Ectodermal cell (in vitro differentiated cells): Measurements from ENCODE around the gene KIAA1143. TPM values are rescaled to one million over a fixed set of nuclear protein-coding genes. Genes with fewer than 3 reads are reported as not detected.

ENCODE experiments used
- H3K27ac ChIP-seq: 2 replicates; pipeline ENCODE4 v1.7.0; 2013; ENCODE audit warnings: mild to moderate bottlenecking, low read depth, low read length; ENCODE audit not compliant: insufficient read depth, poor library complexity, severe bottlenecking
- H3K27me3 ChIP-seq: 2 replicates; pipeline ENCODE4 v1.7.0; 2013; ENCODE audit warnings: mild to moderate bottlenecking, low read length; ENCODE audit not compliant: insufficient read depth, control insufficient read depth, poor library complexity, severe bottlenecking
- H3K36me3 ChIP-seq: one replicate; pipeline ENCODE4 v1.7.0; 2013; ENCODE audit warnings: low read length; ENCODE audit not compliant: control insufficient read depth, insufficient read depth
- H3K4me1 ChIP-seq: one replicate; pipeline ENCODE4 v1.7.0; 2013; ENCODE audit warnings: low read length; ENCODE audit not compliant: control insufficient read depth, insufficient read depth
- H3K4me3 ChIP-seq: 2 replicates; pipeline ENCODE4 v1.7.0; 2013; ENCODE audit warnings: low read depth, low read length, control low read depth; ENCODE audit not compliant: insufficient read depth
- H3K9me3 ChIP-seq: 2 replicates; pipeline ENCODE4 v1.7.0; 2013; ENCODE audit warnings: mild to moderate bottlenecking, low read length, moderate library complexity; ENCODE audit not compliant: control insufficient read depth
- WGBS, 2 experiments: methylation state at CpG; one replicate each; pipeline ENCODE4 v1.1.7; 2013; ENCODE audit warnings: missing lambda C conversion rate in 2 of 2; 5-methylcytosine and 5-hydroxymethylcytosine counted together
- polyA plus RNA-seq, 4 experiments: library from polyadenylated mRNA; stranded (reverse); fragments of 50-300 nt; gene quantifications; one replicate each; pipeline ENCODE4 v1.2.3, GENCODE V29; 2013

The KIAA1143 gene
- 37.7 TPM for polyA plus RNA-seq (2013, experiment 1 of 4)
- 42.7 TPM for polyA plus RNA-seq (2013, experiment 2 of 4)
- polyA plus RNA-seq (2013, experiment 3 of 4): 32.2 TPM
- polyA plus RNA-seq (2013, experiment 4 of 4): 34.2 TPM

- WGBS, 2 experiments: 1% methylated on average over 64 of the region's 64 CpGs
- no peaks in the 10 kb centered on the region for H3K4me1 ChIP-seq
- peak within 1 kb of the TSS; percentile 91 for H3K27ac ChIP-seq
Measured at GRCh38 chr3:44761424-44762169, at the start of gene KIAA1143, which contains the start of gene KIF15. Gene KIAA1143, minus strand, starts transcription at chr3:44761619. Its CDS starts 17 bp downstream, at chr3:44761602. Gene KIF15, plus strand, starts transcription at chr3:44761794. Its CDS starts 72 bp downstream, at chr3:44761866.

DNA sequence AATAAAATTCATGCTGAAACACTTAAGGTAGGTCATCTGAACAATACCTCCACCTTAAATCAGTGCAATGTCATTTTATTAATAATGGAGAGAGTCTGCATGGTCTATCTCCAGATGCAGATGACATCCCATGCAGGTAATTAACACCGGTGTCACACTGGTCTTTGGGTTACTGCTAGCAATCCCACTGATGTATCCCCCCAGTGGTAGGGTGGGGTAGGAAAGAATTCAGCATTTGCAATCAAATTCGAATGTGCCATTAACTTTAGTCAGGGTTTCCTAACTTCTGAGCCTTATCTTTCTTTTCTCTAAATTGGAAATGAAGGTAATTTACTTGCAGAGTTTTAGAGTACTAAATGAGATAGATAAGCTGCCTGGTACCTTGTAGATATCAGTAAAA, 44.5 kb upstream of the KIAA1143 start:
- Histone ChIP-seq H3K4me3 (no peak overlapping the region), H3K27me3 (no peaks in the 10 kb centered on the region), H3K4me1 (no peaks in the 10 kb centered on the region), H3K36me3 (peaks cover 23% of the 10 kb centered on the region), H3K9me3 (no peaks in the 10 kb centered on the region), H3K27ac (no peak overlapping the region)
- WGBS, 2 experiments: 96 to 98% methylated on average over 2 of the region's 2 CpGs

More at GRCh38 chr3:44761424-44762169, at the start of gene KIAA1143, which contains the start of gene KIF15:
- Histone ChIP-seq H3K27me3 (no peaks in the 10 kb centered on the region), H3K9me3 (peaks cover 3% of the 10 kb centered on the region), H3K36me3 (peaks cover 30% of the 10 kb centered on the region), H3K4me3 (peak within 1 kb of the TSS; percentile 56)

GRCh38 chr3:44803298-44803697, 41.9 kb upstream of the KIAA1143 start:
- Histone ChIP-seq H3K27me3 (no peaks in the 10 kb centered on the region), H3K4me1 (no peaks in the 10 kb centered on the region), H3K9me3 (no peaks in the 10 kb centered on the region), H3K27ac (no peak overlapping the region), H3K4me3 (no peak overlapping the region), H3K36me3 (peaks cover 27% of the 10 kb centered on the region)
- 93 to 96% methylated on average over 2 of the region's 2 CpGs for WGBS, 2 experiments

GRCh38 chr3:44802011-44802410, 40.6 kb upstream of the KIAA1143 start:
- H3K36me3 ChIP-seq: peaks cover 35% of the 10 kb centered on the region
- no peaks in the 10 kb centered on the region for H3K4me1 ChIP-seq
- H3K9me3 ChIP-seq: no peaks in the 10 kb centered on the region
- no peaks in the 10 kb centered on the region for H3K27me3 ChIP-seq
- H3K4me3 ChIP-seq: no peak overlapping the region
- no peak overlapping the region for H3K27ac ChIP-seq
- WGBS, 2 experiments: 95 to 98% methylated on average over 2 of the region's 2 CpGs

DNA sequence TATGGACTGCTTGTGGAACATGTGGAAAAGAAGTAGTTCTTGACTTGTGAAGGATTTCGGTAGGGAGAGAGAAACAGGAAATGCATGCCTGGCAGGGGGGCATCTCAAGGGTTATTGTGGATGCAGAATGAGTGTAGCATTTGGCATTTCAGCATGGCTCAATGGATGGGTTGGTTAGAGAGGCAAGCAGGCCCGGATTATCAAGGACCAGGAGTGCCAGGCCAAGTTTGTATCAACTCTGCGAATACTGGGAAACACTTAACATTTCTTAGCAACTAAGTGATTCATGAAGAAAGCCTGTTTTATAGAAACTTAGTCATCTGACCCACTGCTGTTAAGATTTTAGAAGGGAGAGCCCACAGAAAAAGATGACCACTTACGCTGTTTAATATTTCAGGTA, 33.8 kb upstream of the KIAA1143 start:
- 92 to 95% methylated on average over 4 of the region's 4 CpGs for WGBS, 2 experiments
- H3K4me1 ChIP-seq: no peaks in the 10 kb centered on the region
- no peak overlapping the region for H3K27ac ChIP-seq
- H3K36me3 ChIP-seq: peaks cover 22% of the 10 kb centered on the region
- no peaks in the 10 kb centered on the region for H3K9me3 ChIP-seq
- no peak overlapping the region for H3K4me3 ChIP-seq
- H3K27me3 ChIP-seq: no peaks in the 10 kb centered on the region

GRCh38 chr3:44782891-44783290, 21.5 kb upstream of the KIAA1143 start:
- H3K4me3 ChIP-seq: no peak overlapping the region
- no peak overlapping the region for H3K27ac ChIP-seq
- WGBS, 2 experiments: 92 to 96% methylated on average over 4 of the region's 4 CpGs
- H3K27me3 ChIP-seq: no peaks in the 10 kb centered on the region
- peaks cover 31% of the 10 kb centered on the region for H3K36me3 ChIP-seq
- H3K9me3 ChIP-seq: no peaks in the 10 kb centered on the region
- no peaks in the 10 kb centered on the region for H3K4me1 ChIP-seq

- Histone ChIP-seq H3K36me3 (peaks cover 48% of the 10 kb centered on the region), H3K4me3 (no peak overlapping the region), H3K27me3 (no peaks in the 10 kb centered on the region), H3K9me3 (peaks cover 12% of the 10 kb centered on the region), H3K27ac (no peak overlapping the region), H3K4me1 (no peaks in the 10 kb centered on the region)
- 95 to 97% methylated on average over 1 of the region's 1 CpG for WGBS, 2 experiments
Measured at GRCh38 chr3:44772099-44772442, 10.7 kb upstream of the KIAA1143 start.

- no peaks in the 10 kb centered on the region for H3K27me3 ChIP-seq
- H3K4me1 ChIP-seq: no peaks in the 10 kb centered on the region
- no CpG with 5 or more reads among the region's 1 CpG for WGBS, 2 experiments
- no peak overlapping the region for H3K27ac ChIP-seq
- H3K9me3 ChIP-seq: peaks cover 12% of the 10 kb centered on the region
- H3K4me3 ChIP-seq: no peak overlapping the region
- peaks cover 44% of the 10 kb centered on the region for H3K36me3 ChIP-seq
Measured at GRCh38 chr3:44771424-44772098, 10.1 kb upstream of the KIAA1143 start.

GRCh38 chr3:44764248-44764647, 2.8 kb upstream of the KIAA1143 start:
- Histone ChIP-seq H3K4me1 (no peaks in the 10 kb centered on the region), H3K27me3 (no peaks in the 10 kb centered on the region), H3K9me3 (peaks cover 1% of the 10 kb centered on the region), H3K36me3 (peaks cover 29% of the 10 kb centered on the region), H3K4me3 (no peak overlapping the region), H3K27ac (no peak overlapping the region)

DNA sequence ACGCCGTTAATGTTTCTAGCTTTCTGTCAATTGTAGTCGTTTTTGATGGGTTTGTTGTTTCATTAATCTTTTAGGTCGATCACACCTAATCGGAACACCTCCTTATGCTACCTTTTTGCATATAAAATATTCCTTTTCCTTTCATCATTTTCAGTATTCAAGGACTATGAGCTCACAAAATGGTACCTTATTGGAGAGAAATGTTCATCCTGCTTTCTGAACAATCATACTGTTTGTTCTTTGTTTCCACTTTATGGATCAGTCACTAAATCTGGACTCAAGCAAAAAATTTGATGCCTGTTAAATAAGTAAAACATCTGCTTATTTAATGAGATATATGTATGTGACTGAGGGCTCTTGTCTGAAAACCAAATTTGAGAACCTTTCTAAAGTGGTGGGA, 1.3 kb upstream of the KIAA1143 start:
- WGBS, 2 experiments: 33 to 44% methylated on average over 3 to 5 of the region's 5 CpGs
- no peak overlapping the region for H3K27ac ChIP-seq
- H3K36me3 ChIP-seq: peaks cover 28% of the 10 kb centered on the region
- H3K4me1 ChIP-seq: no peaks in the 10 kb centered on the region
- no peaks in the 10 kb centered on the region for H3K27me3 ChIP-seq
- peak overlapping the region; percentile 56 for H3K4me3 ChIP-seq
- H3K9me3 ChIP-seq: peaks cover 3% of the 10 kb centered on the region
